Measurements from ENCODE around the gene TRAF5.

DNA sequence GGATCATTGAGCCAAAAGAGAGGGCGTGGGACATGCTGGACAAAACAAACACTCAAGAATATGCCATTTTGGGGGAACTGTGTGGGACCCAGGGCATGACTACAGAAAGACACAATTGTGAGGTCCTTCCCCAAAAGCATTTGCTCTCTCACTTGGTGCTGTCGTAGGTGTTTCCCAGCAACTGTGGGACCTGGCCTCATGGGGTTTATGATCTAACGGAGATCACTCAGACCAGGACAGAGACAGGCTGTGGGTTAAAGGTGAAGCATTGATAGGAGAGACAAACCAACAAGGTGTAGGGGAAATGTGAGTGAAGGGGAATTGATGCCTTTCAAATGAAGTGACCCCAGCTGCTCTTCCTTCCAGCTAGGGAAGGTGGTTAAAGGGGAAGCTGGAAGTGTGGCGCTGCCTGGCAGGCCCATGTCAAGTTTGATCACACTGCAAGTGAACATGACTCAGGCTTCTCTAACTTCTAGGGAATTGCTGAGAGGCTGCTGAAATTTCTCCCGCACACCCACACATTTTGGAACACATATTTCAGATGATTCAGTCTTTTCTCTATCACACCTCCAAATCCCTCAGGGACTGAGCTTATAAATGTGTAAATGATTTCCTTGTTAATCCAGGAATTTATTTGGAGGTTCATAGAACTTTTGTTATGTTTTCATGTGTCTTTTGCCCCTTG is 30.2 kb downstream of the TRAF5 start:
- no peak for TF ChIP-seq POLR2AphosphoS5 (IDR thresholded peaks at IDR 0.05; ENCODE audit: low read depth, low read length)
- TF ChIP-seq, protein P1, sequence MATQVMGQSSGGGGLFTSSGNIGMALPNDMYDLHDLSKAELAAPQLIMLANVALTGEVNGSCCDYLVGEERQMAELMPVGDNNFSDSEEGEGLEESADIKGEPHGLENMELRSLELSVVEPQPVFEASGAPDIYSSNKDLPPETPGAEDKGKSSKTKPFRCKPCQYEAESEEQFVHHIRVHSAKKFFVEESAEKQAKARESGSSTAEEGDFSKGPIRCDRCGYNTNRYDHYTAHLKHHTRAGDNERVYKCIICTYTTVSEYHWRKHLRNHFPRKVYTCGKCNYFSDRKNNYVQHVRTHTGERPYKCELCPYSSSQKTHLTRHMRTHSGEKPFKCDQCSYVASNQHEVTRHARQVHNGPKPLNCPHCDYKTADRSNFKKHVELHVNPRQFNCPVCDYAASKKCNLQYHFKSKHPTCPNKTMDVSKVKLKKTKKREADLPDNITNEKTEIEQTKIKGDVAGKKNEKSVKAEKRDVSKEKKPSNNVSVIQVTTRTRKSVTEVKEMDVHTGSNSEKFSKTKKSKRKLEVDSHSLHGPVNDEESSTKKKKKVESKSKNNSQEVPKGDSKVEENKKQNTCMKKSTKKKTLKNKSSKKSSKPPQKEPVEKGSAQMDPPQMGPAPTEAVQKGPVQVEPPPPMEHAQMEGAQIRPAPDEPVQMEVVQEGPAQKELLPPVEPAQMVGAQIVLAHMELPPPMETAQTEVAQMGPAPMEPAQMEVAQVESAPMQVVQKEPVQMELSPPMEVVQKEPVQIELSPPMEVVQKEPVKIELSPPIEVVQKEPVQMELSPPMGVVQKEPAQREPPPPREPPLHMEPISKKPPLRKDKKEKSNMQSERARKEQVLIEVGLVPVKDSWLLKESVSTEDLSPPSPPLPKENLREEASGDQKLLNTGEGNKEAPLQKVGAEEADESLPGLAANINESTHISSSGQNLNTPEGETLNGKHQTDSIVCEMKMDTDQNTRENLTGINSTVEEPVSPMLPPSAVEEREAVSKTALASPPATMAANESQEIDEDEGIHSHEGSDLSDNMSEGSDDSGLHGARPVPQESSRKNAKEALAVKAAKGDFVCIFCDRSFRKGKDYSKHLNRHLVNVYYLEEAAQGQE (IDR thresholded peaks at IDR 0.05; ENCODE audit: insufficient read depth in 1 of 2, low read depth in 2 of 2, low read length in 2 of 2): no peak
